Tibial nerve (tissue), 3 donors: ENCODE measurements around the gene SECTM1.

Source experiments
- POLR2A ChIP-seq, 2 donors: fragments of 450-650 bp; IDR thresholded peaks; one replicate each; pipeline ENCODE4 v1.6.1; 2017; ENCODE audit warnings: antibody characterized with exemption in 2 of 2, mild to moderate bottlenecking in 2 of 2, moderate library complexity in 2 of 2
- TF ChIP-seq, protein P1 (sequence below), 5 experiments: fragments of 200-600 bp in 3 of 5; fragments of 450-650 bp in 2 of 5; sonication (generic) in 3 of 5; IDR thresholded peaks; one replicate each; pipeline ENCODE4 v1.5.1; 2016 to 2019; ENCODE audit warnings: antibody characterized with exemption in 5 of 5, mild to moderate bottlenecking in 3 of 5, moderate library complexity in 2 of 5

DNA sequence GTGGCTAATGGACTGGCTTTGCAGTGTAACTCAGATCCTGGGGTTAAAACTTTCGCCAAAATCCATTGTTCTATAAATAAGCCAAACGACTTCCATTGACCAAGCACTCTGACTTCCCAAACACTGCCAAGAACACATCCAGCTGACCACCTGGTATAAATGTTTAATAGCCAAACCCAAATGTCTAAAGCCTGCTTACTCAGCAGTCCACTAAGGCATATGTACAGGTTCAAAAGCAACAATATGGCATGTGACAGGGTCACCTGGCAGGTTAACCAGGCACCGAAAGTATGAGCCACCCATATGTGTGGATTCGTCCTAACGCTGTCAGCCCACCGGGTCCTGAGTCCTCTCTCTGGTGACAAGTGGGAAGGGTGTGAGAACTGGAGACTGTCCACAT lies 62.2 kb downstream of the SECTM1 start:
- TF ChIP-seq POLR2A (IDR thresholded peaks at IDR 0.05): no peak
- TF ChIP-seq, protein P1, sequence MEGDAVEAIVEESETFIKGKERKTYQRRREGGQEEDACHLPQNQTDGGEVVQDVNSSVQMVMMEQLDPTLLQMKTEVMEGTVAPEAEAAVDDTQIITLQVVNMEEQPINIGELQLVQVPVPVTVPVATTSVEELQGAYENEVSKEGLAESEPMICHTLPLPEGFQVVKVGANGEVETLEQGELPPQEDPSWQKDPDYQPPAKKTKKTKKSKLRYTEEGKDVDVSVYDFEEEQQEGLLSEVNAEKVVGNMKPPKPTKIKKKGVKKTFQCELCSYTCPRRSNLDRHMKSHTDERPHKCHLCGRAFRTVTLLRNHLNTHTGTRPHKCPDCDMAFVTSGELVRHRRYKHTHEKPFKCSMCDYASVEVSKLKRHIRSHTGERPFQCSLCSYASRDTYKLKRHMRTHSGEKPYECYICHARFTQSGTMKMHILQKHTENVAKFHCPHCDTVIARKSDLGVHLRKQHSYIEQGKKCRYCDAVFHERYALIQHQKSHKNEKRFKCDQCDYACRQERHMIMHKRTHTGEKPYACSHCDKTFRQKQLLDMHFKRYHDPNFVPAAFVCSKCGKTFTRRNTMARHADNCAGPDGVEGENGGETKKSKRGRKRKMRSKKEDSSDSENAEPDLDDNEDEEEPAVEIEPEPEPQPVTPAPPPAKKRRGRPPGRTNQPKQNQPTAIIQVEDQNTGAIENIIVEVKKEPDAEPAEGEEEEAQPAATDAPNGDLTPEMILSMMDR (IDR thresholded peaks at IDR 0.05): no peak
